Neural progenitor cell (in vitro differentiated cells): Measurements from ENCODE around the gene SPATA25. TPM values are rescaled to one million over a fixed set of nuclear protein-coding genes. Genes with fewer than 3 reads are reported as not detected.

ENCODE experiments used
- DNase-seq: peaks from one replicate; pipeline ENCODE4 v3.0.0-alpha.2; 2016; ENCODE audit warnings: low spot score
- H2AFZ ChIP-seq: fragments of 200-600 bp; sonication (generic); replicated peaks from 2 replicates; pipeline ENCODE4 v1.6.1; 2016; ENCODE audit warnings: antibody characterized with exemption
- H3F3A ChIP-seq: fragments of 200-600 bp; sonication (generic); 2 replicates; pipeline ENCODE4 v1.6.1; 2016; ENCODE audit warnings: antibody characterized with exemption, low read depth
- H3K27ac ChIP-seq: fragments of 200-600 bp; sonication (generic); 2 replicates; pipeline ENCODE4 v1.5.1; 2016; ENCODE audit warnings: mild to moderate bottlenecking
- H3K27me3 ChIP-seq: fragments of 200-600 bp; sonication (generic); 2 replicates; pipeline ENCODE4 v1.6.1; 2016; ENCODE audit warnings: mild to moderate bottlenecking, moderate library complexity
- H3K36me3 ChIP-seq: fragments of 200-600 bp; sonication (generic); 2 replicates; pipeline ENCODE4 v1.5.1; 2016
- H3K4me1 ChIP-seq: fragments of 200-600 bp; sonication (generic); 2 replicates; pipeline ENCODE4 v1.6.1; 2016; ENCODE audit warnings: mixed run types
- H3K4me2 ChIP-seq: fragments of 200-600 bp; sonication (generic); 2 replicates; pipeline ENCODE4 v1.6.1; 2016
- H3K4me3 ChIP-seq: fragments of 200-600 bp; sonication (generic); 2 replicates; pipeline ENCODE4 v1.5.1; 2016
- H3K79me2 ChIP-seq: fragments of 200-600 bp; sonication (generic); 2 replicates; pipeline ENCODE4 v1.6.1; 2016; ENCODE audit warnings: low read depth
- H3K9ac ChIP-seq: fragments of 200-600 bp; sonication (generic); 2 replicates; pipeline ENCODE4 v1.6.1; 2016
- H3K9me3 ChIP-seq: fragments of 200-600 bp; sonication (generic); 2 replicates; pipeline ENCODE4 v1.5.1; 2016; ENCODE audit warnings: low read depth
- H4K20me1 ChIP-seq: fragments of 200-600 bp; sonication (generic); 2 replicates; pipeline ENCODE4 v1.6.1; 2016; ENCODE audit warnings: low read depth
- H3K27ac Mint-ChIP-seq: 3 replicates; pipeline ENCODE4 v1.8.0; 2021; ENCODE audit warnings: mixed read lengths
- H3K27me3 Mint-ChIP-seq: 2 replicates; pipeline ENCODE4 v1.8.0; 2022; ENCODE audit warnings: low read depth, mild to moderate bottlenecking, inconsistent platforms, moderate library complexity, mixed read lengths; ENCODE audit not compliant: insufficient read depth
- H3K36me3 Mint-ChIP-seq: 3 replicates; pipeline ENCODE4 v1.8.0; 2021; ENCODE audit warnings: mixed read lengths
- H3K4me1 Mint-ChIP-seq: 3 replicates; pipeline ENCODE4 v1.8.0; 2021; ENCODE audit warnings: mixed read lengths
- H3K4me3 Mint-ChIP-seq: 3 replicates; pipeline ENCODE4 v1.8.0; 2021; ENCODE audit warnings: mild to moderate bottlenecking, moderate library complexity, mixed read lengths
- H3K9me3 Mint-ChIP-seq: 3 replicates; pipeline ENCODE4 v1.8.0; 2020; ENCODE audit warnings: mixed read lengths
- EZH2 ChIP-seq: fragments of 200-600 bp; sonication (generic); IDR thresholded peaks from 2 replicates; pipeline ENCODE4 v1.6.1; 2017; ENCODE audit warnings: antibody characterized with exemption, mild to moderate bottlenecking, moderate library complexity
- EZH2phosphoT487 ChIP-seq: fragments of 200-600 bp; sonication (generic); IDR thresholded peaks from 2 replicates; pipeline ENCODE4 v1.6.1; 2017; ENCODE audit warnings: antibody characterized with exemption
- total RNA-seq: library from RNA; depleted of rRNA; stranded (reverse); fragments of >200 nt; gene quantifications from 2 replicates; pipeline ENCODE4 v1.2.3, GENCODE V29; 2015; ENCODE audit warnings: low replicate concordance
- TF ChIP-seq, protein P1 (sequence below): fragments of 200-600 bp; sonication (generic); IDR thresholded peaks from 2 replicates; pipeline ENCODE4 v1.5.1; 2017; ENCODE audit warnings: antibody characterized with exemption, mild to moderate bottlenecking

Gene SPATA25
- total RNA-seq, 1 donor from 2014 or later: 0.54 TPM

DNA sequence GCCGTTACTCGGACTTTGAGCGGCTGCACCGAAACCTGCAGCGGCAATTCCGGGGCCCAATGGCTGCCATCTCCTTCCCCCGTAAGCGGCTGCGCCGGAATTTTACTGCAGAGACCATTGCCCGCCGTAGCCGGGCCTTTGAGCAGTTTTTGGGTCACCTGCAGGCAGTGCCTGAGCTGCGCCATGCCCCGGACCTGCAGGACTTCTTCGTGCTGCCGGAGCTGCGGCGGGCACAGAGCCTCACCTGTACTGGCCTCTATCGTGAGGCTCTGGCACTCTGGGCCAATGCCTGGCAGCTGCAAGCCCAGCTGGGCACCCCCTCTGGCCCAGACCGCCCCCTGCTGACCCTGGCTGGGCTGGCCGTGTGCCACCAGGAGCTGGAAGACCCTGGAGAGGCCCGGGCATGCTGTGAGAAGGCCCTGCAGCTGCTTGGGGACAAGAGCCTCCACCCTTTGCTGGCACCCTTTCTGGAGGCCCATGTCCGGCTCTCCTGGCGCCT is 46.7 kb downstream of the SPATA25 start:
- H3K79me2 ChIP-seq: no peaks in the 10 kb centered on the region
- no peak for DNase-seq
- H3K4me2 ChIP-seq: no peak overlapping the region
- H3K4me3 ChIP-seq: no peak overlapping the region
- no peaks in the 10 kb centered on the region for H3K9me3 ChIP-seq
- H3K27ac Mint-ChIP-seq: no peak overlapping the region
- H3K4me3 Mint-ChIP-seq: no peak overlapping the region
- no peaks in the 10 kb centered on the region for H3K9me3 Mint-ChIP-seq
- peaks cover 3% of the 10 kb centered on the region for H3K4me1 Mint-ChIP-seq
- H4K20me1 ChIP-seq: peaks cover 3% of the 10 kb centered on the region
- no peaks in the 10 kb centered on the region for H3K27me3 ChIP-seq
- peaks cover 7% of the 10 kb centered on the region for H3K36me3 Mint-ChIP-seq
- no peaks in the 10 kb centered on the region for H3K36me3 ChIP-seq
- no peak overlapping the region for H2AFZ ChIP-seq
- TF ChIP-seq EZH2 (no peak), EZH2phosphoT487 (no peak)
- TF ChIP-seq, protein P1, sequence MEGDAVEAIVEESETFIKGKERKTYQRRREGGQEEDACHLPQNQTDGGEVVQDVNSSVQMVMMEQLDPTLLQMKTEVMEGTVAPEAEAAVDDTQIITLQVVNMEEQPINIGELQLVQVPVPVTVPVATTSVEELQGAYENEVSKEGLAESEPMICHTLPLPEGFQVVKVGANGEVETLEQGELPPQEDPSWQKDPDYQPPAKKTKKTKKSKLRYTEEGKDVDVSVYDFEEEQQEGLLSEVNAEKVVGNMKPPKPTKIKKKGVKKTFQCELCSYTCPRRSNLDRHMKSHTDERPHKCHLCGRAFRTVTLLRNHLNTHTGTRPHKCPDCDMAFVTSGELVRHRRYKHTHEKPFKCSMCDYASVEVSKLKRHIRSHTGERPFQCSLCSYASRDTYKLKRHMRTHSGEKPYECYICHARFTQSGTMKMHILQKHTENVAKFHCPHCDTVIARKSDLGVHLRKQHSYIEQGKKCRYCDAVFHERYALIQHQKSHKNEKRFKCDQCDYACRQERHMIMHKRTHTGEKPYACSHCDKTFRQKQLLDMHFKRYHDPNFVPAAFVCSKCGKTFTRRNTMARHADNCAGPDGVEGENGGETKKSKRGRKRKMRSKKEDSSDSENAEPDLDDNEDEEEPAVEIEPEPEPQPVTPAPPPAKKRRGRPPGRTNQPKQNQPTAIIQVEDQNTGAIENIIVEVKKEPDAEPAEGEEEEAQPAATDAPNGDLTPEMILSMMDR: no peak
- no peaks in the 10 kb centered on the region for H3K4me1 ChIP-seq
- no peaks in the 10 kb centered on the region for H3F3A ChIP-seq
- no peak overlapping the region for H3K27ac ChIP-seq
- H3K27me3 Mint-ChIP-seq: no peaks in the 10 kb centered on the region
- no peak overlapping the region for H3K9ac ChIP-seq

- Mint-ChIP-seq H3K27ac (no peak overlapping the region), H3K36me3 (no peaks in the 10 kb centered on the region), H3K4me1 (peaks cover 24% of the 10 kb centered on the region), H3K9me3 (no peaks in the 10 kb centered on the region), H3K4me3 (no peak overlapping the region), H3K27me3 (no peaks in the 10 kb centered on the region)
- Histone ChIP-seq H3K4me2 (no peak overlapping the region), H3K27me3 (no peaks in the 10 kb centered on the region), H3K4me3 (no peak overlapping the region), H3F3A (peaks cover 31% of the 10 kb centered on the region), H3K79me2 (peaks cover 10% of the 10 kb centered on the region), H3K9ac (no peak overlapping the region), H3K9me3 (no peaks in the 10 kb centered on the region), H2AFZ (no peak overlapping the region), H3K4me1 (peaks cover 13% of the 10 kb centered on the region), H3K36me3 (no peaks in the 10 kb centered on the region), H4K20me1 (peaks cover 3% of the 10 kb centered on the region), H3K27ac (no peak overlapping the region)
- TF ChIP-seq EZH2phosphoT487 (no peak), EZH2 (no peak)
- TF ChIP-seq, protein P1: no peak
- no peak for DNase-seq
Measured at GRCh38 chr20:45836841-45837240, 50.6 kb downstream of the SPATA25 start.

Other genes with a start within 250 kb of the SPATA25 start
- not detected in 2 replicates for gene WFDC11, start 217.4 kb downstream of the SPATA25 start, total RNA-seq
- not detected in 2 replicates for gene WFDC13, start 185.6 kb downstream of the SPATA25 start, total RNA-seq
- not detected in 2 replicates for gene WFDC10B, start 182.6 kb downstream of the SPATA25 start, total RNA-seq
- gene SPINT4, start 165.3 kb downstream of the SPATA25 start, total RNA-seq: not detected in 2 replicates
- gene WFDC3, start 95.7 kb downstream of the SPATA25 start, total RNA-seq: not detected in 2 replicates
- 23.8 and 26.3 TPM in 2 replicates for gene DNTTIP1, start 95.7 kb downstream of the SPATA25 start, total RNA-seq
- gene UBE2C, start 75.0 kb downstream of the SPATA25 start, total RNA-seq: 325 and 442 TPM in 2 replicates
- 0.81 TPM in 1 of 2 replicates, not detected in the other for gene TNNC2, start 60.3 kb downstream of the SPATA25 start, total RNA-seq
- gene SNX21, start 53.8 kb downstream of the SPATA25 start, total RNA-seq: 12.2 and 18.9 TPM in 2 replicates
- 13.4 and 26.1 TPM in 2 replicates for gene ACOT8, start 30.2 kb downstream of the SPATA25 start, total RNA-seq
- 3.7 and 5.4 TPM in 2 replicates for gene ZSWIM3, start 30.0 kb downstream of the SPATA25 start, total RNA-seq
- gene ZSWIM1, start 6.4 kb downstream of the SPATA25 start, total RNA-seq: 10.7 and 16.6 TPM in 2 replicates
- 0.24 and 1.2 TPM in 2 replicates for gene NEURL2, start 3.6 kb upstream of the SPATA25 start, total RNA-seq
- 15.1 and 30.9 TPM in 2 replicates for gene CTSA, start 3.7 kb upstream of the SPATA25 start, total RNA-seq
- gene PLTP, start 24.5 kb upstream of the SPATA25 start, total RNA-seq: 22.3 and 54.4 TPM in 2 replicates
- gene PCIF1, start 47.1 kb upstream of the SPATA25 start, total RNA-seq: 9.5 and 24.5 TPM in 2 replicates
- gene ZNF335, start 84.6 kb upstream of the SPATA25 start, total RNA-seq: 7.2 and 17.4 TPM in 2 replicates
- gene MMP9, start 121.3 kb upstream of the SPATA25 start, total RNA-seq: 0.15 TPM in 1 of 2 replicates, not detected in the other
- 0.37 and 0.77 TPM in 2 replicates for gene SLC12A5, start 141.6 kb upstream of the SPATA25 start, total RNA-seq
- gene NCOA5, start 202.3 kb upstream of the SPATA25 start, total RNA-seq: 10.3 and 18.4 TPM in 2 replicates
- 11.0 and 14.0 TPM in 2 replicates for gene CD40, start 230.7 kb upstream of the SPATA25 start, total RNA-seq